ENCODE results near the gene MRPS10. TPM values are rescaled to one million over a fixed set of nuclear protein-coding genes. Genes with fewer than 3 reads are reported as not detected.
"Not testable (repeated sequence)": the region's sequence is repeated elsewhere in the genome, so short reads cannot be mapped to it uniquely, and the experiment has no call there.

Gene MRPS10
- total and polyA plus RNA-seq, 10 of the 15 experiments (the other 5 are each of a cell fraction or from before 2014, with no cell fraction given): 28.5 to 83.3 (median 52.8) TPM

- ChIA-PET POLR2A (no interaction called here), RAD21 (ENCODE audit: unreplicated experiment) (no interaction called here)
- no peak for FAIRE-seq
These were observed 24.2 kb downstream of the MRPS10 start for GRCh38 chr6:42193491-42193894.

GRCh38 chr6:42192385-42192784 is 25.3 kb downstream of the MRPS10 start:
- H3K9me3 ChIP-seq (replicated peaks; ENCODE audit: control insufficient read depth, insufficient read depth, low read length); H3K4me2 ChIP-seq (ENCODE audit: control insufficient read depth, insufficient read depth); in situ Hi-C loops (cut with MboI); H3K4me3 ChIP-seq; H4K20me1 ChIP-seq (ENCODE audit: control insufficient read depth, insufficient read depth); intact Hi-C loops (cut with micrococcal nuclease; ENCODE audit: unreplicated experiment); BruUV-seq (replicated peaks); H3K36me3 ChIP-seq (ENCODE audit: control insufficient read depth in 2 of 2, insufficient read depth in 2 of 2, low read length in 1 of 2); H3K27me3 ChIP-seq (replicated peaks in 1 of 2; ENCODE audit: control insufficient read depth in 2 of 2, insufficient read depth in 2 of 2, low read length in 1 of 2); FAIRE-seq; DNase-seq (ENCODE audit: low read depth, low spot score); H3K27ac ChIP-seq (ENCODE audit: control insufficient read depth, insufficient read depth); H3K4me1 ChIP-seq (ENCODE audit: control insufficient read depth, insufficient read depth, low read length); H3K79me2 ChIP-seq (ENCODE audit: control insufficient read depth, insufficient read depth, low read length); H2AFZ ChIP-seq (ENCODE audit: control insufficient read depth, low read depth, low read length); ATAC-seq; H3K9ac ChIP-seq (ENCODE audit: control insufficient read depth, insufficient read depth, low read length): not testable (repeated sequence)
- SMC1A ChIA-PET (ENCODE audit: uncharacterized antibody, unreplicated experiment): interaction anchor here (0.6 kb wide), 1 partner anchor 23 kb away, joined by 3 read pairs; no protein-coding TSS in a partner anchor
- 58% methylated on average over 5 of the region's 5 CpGs for WGBS (ENCODE audit: insufficient coverage, insufficient replicate concordance, low lambda C conversion rate, missing lambda C conversion rate)
- RAD21 ChIA-PET (ENCODE audit: unreplicated experiment): interaction anchor here (0.6 kb wide), 1 partner anchor 669 kb away, joined by 3 read pairs; no protein-coding TSS in a partner anchor
- POLR2A ChIA-PET: interaction anchor here (0.6 to 1.1 kb wide), 4 partner anchors 30 to 904 kb away, joined by 3 to 6 read pairs (median 3); no protein-coding TSS in a partner anchor
- CTCF ChIA-PET: interaction anchor here (0.7 to 1.0 kb wide), 2 partner anchors 177 to 355 kb away, joined by 3 to 5 read pairs; no protein-coding TSS in a partner anchor

More at GRCh38 chr6:42193491-42193894, 24.2 kb downstream of the MRPS10 start:
- Histone ChIP-seq H3K4me3 (no peak overlapping the region), H3K27me3 (replicated peaks in 1 of 2; ENCODE audit: control insufficient read depth in 2 of 2, insufficient read depth in 2 of 2, low read length in 1 of 2) (no peaks in the 10 kb centered on the region), H3K4me1 (ENCODE audit: control insufficient read depth, insufficient read depth, low read length) (no peaks in the 10 kb centered on the region; the same call in 1 of the 2 replicates), H3K9ac (ENCODE audit: control insufficient read depth, insufficient read depth, low read length) (no peak overlapping the region), H3K27ac (ENCODE audit: control insufficient read depth, insufficient read depth) (no peak overlapping the region), H2AFZ (ENCODE audit: control insufficient read depth, low read depth, low read length) (no peak overlapping the region), H3K4me2 (ENCODE audit: control insufficient read depth, insufficient read depth) (no peak overlapping the region), H4K20me1 (ENCODE audit: control insufficient read depth, insufficient read depth) (no peaks in the 10 kb centered on the region), H3K36me3 (ENCODE audit: control insufficient read depth in 2 of 2, insufficient read depth in 2 of 2, low read length in 1 of 2) (no peaks in the 10 kb centered on the region), H3K79me2 (ENCODE audit: control insufficient read depth, insufficient read depth, low read length) (no peaks in the 10 kb centered on the region), H3K9me3 (replicated peaks; ENCODE audit: control insufficient read depth, insufficient read depth, low read length) (no peaks in the 10 kb centered on the region)
- 82% methylated on average over 8 of the region's 8 CpGs for WGBS (ENCODE audit: insufficient coverage, insufficient replicate concordance, low lambda C conversion rate, missing lambda C conversion rate)
- DNase-seq (ENCODE audit: low read depth, low spot score) (no peak), ATAC-seq (no peak)
- in situ Hi-C loops (cut with MboI): no loop called here
- CTCF ChIA-PET: interaction anchor here (0.6 to 1.0 kb wide), 3 partner anchors 36 to 354 kb away, joined by 3 to 5 read pairs (median 4); no protein-coding TSS in a partner anchor
- BruUV-seq (replicated peaks): no TSS peak
- SMC1A ChIA-PET (ENCODE audit: uncharacterized antibody, unreplicated experiment): interaction anchor here (1.3 kb wide), 1 partner anchor 10 kb away, joined by 4 read pairs; no protein-coding TSS in a partner anchor
- intact Hi-C loops (cut with micrococcal nuclease; ENCODE audit: unreplicated experiment): no loop called here
- TF ChIP-seq MYC (IDR thresholded peaks at IDR 0.05; ENCODE audit: insufficient read depth, insufficient read length, insufficient replicate concordance, low read length, severe bottlenecking) (no peak), E2F4 (IDR thresholded peaks at IDR 0.05; ENCODE audit: low read depth, low read length) (no peak), IKZF1 (conservative IDR thresholded peaks at IDR 0.05) (no peak)

Measured in GM12878 (cell line).